Peyer's patch (tissue), 4 donors: ENCODE measurements around the gene DPM2. TPM values are rescaled to one million over a fixed set of nuclear protein-coding genes. Genes with fewer than 3 reads are reported as not detected.

ENCODE experiments used
- DNase-seq, 3 donors: peaks; one replicate each; pipeline ENCODE4 v3.0.0-alpha.2; 2017 to 2019
- H3K27ac ChIP-seq, 4 donors: fragments of 200-600 bp; sonication (generic); one replicate each; pipeline ENCODE4 v1.5.1; 2016 to 2019
- H3K27me3 ChIP-seq, 2 donors: fragments of 200-600 bp; sonication (generic); one replicate each; pipeline ENCODE4 v1.5.1; 2019
- H3K36me3 ChIP-seq, 3 donors: fragments of 200-600 bp; sonication (generic); one replicate each; pipeline ENCODE4 v1.5.1; 2016 to 2019
- H3K4me1 ChIP-seq, 4 donors: fragments of 200-600 bp; sonication (generic); one replicate each; pipeline ENCODE4 v1.5.1; 2016 to 2019
- H3K4me3 ChIP-seq, 4 donors: fragments of 200-600 bp; sonication (generic); 1 replicate in 3 of 4; 2 replicates in 1 of 4; pipeline ENCODE4 v1.5.1; 2016 to 2019; ENCODE audit warnings: mild to moderate bottlenecking in 1 of 4
- H3K9me3 ChIP-seq, 4 donors: fragments of 200-600 bp; sonication (generic); one replicate each; pipeline ENCODE4 v1.5.1; 2016 to 2019; ENCODE audit warnings: mild to moderate bottlenecking in 1 of 4
- POLR2A ChIP-seq, 2 donors: fragments of 450-650 bp; IDR thresholded peaks; one replicate each; pipeline ENCODE4 v1.5.1; 2017; ENCODE audit warnings: antibody characterized with exemption in 2 of 2, mild to moderate bottlenecking in 2 of 2, moderate library complexity in 2 of 2
- total RNA-seq, 4 donors: library from RNA; depleted of rRNA; stranded (reverse); fragments of >200 nt; gene quantifications; one replicate each; pipeline ENCODE4 v1.1.0, GENCODE V29; 2016
- TF ChIP-seq, protein P1 (sequence below), 6 experiments: fragments of 450-650 bp in 4 of 6; fragments of 200-600 bp in 2 of 6; sonication (generic) in 1 of 6; IDR thresholded peaks; one replicate each; pipeline ENCODE4 v1.5.1; 2017 to 2019; ENCODE audit warnings: antibody characterized with exemption in 6 of 6, mild to moderate bottlenecking in 3 of 6, moderate library complexity in 1 of 6

The DPM2 gene
- total RNA-seq, 4 donors from 2014 or later, result 20.6 to 27.3 (median 22.1) TPM

GRCh38 chr9:127974769-127975261 is 37.2 kb upstream of the DPM2 start:
- Histone ChIP-seq H3K4me1 (peaks cover 6 to 84% (median 64%) of the 10 kb centered on the region in 4 donors), H3K9me3 (no peaks in the 10 kb centered on the region), H3K4me3 (peak overlapping the region; percentile 2 to 97 (median 63)), H3K27me3 (no peaks in the 10 kb centered on the region), H3K36me3 (no peaks in the 10 kb centered on the region), H3K27ac (peak overlapping the region; percentile 95 to 99 (median 96))
- DNase-seq, result peak in 1 of 3 donors; percentile 54
- TF ChIP-seq, protein P1, sequence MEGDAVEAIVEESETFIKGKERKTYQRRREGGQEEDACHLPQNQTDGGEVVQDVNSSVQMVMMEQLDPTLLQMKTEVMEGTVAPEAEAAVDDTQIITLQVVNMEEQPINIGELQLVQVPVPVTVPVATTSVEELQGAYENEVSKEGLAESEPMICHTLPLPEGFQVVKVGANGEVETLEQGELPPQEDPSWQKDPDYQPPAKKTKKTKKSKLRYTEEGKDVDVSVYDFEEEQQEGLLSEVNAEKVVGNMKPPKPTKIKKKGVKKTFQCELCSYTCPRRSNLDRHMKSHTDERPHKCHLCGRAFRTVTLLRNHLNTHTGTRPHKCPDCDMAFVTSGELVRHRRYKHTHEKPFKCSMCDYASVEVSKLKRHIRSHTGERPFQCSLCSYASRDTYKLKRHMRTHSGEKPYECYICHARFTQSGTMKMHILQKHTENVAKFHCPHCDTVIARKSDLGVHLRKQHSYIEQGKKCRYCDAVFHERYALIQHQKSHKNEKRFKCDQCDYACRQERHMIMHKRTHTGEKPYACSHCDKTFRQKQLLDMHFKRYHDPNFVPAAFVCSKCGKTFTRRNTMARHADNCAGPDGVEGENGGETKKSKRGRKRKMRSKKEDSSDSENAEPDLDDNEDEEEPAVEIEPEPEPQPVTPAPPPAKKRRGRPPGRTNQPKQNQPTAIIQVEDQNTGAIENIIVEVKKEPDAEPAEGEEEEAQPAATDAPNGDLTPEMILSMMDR (IDR thresholded peaks at IDR 0.05), result no peak
- TF ChIP-seq POLR2A (IDR thresholded peaks at IDR 0.05), result no peak

- H3K4me1 ChIP-seq, result peaks cover 10 to 90% (median 70%) of the 10 kb centered on the region in 4 donors
- TF ChIP-seq, protein P1 (IDR thresholded peaks at IDR 0.05), result no peak
- no peak for TF ChIP-seq POLR2A (IDR thresholded peaks at IDR 0.05)
- H3K36me3 ChIP-seq, result no peaks in the 10 kb centered on the region
- no peaks in the 10 kb centered on the region for H3K27me3 ChIP-seq
- H3K4me3 ChIP-seq, result peak overlapping the region; percentile 2 to 97 (median 63)
- peak overlapping the region; percentile 95 to 99 (median 96) for H3K27ac ChIP-seq
- DNase-seq, result peak in 1 of 3 donors; percentile 55
- H3K9me3 ChIP-seq, result no peaks in the 10 kb centered on the region
These were observed 36.5 kb upstream of the DPM2 start for GRCh38 chr9:127974001-127974768.

- Histone ChIP-seq H3K36me3 (no peaks in the 10 kb centered on the region), H3K9me3 (no peaks in the 10 kb centered on the region), H3K27me3 (no peaks in the 10 kb centered on the region), H3K4me1 (peaks cover 12 to 98% (median 77%) of the 10 kb centered on the region in 4 donors), H3K4me3 (peak overlapping the region in 3 of 4 donors; percentile 35 to 97 (median 91)), H3K27ac (peak overlapping the region; percentile 95 to 99 (median 96))
- no peak for TF ChIP-seq POLR2A (IDR thresholded peaks at IDR 0.05)
- TF ChIP-seq, protein P1 (IDR thresholded peaks at IDR 0.05), result peak in 3 of 6 experiments; percentile 39 to 49 (median 41)
- DNase-seq, result peak in 2 of 3 donors; percentile 75 to 77
These were observed 35.7 kb upstream of the DPM2 start for GRCh38 chr9:127973169-127974000.

- TF ChIP-seq, protein P1 (IDR thresholded peaks at IDR 0.05), result no peak
- TF ChIP-seq POLR2A (IDR thresholded peaks at IDR 0.05), result no peak
- Histone ChIP-seq H3K27ac (peak overlapping the region; percentile 95 to 99 (median 96)), H3K36me3 (no peaks in the 10 kb centered on the region), H3K27me3 (no peaks in the 10 kb centered on the region), H3K9me3 (no peaks in the 10 kb centered on the region), H3K4me1 (peaks cover 19 to 100% (median 82%) of the 10 kb centered on the region in 4 donors), H3K4me3 (peak overlapping the region in 3 of 4 donors; percentile 0 to 97 (median 38))
- DNase-seq, result peak in 1 of 3 donors; percentile 55
These were observed 34.7 kb upstream of the DPM2 start for GRCh38 chr9:127972236-127972871.
